ENCODE results near the gene CATSPERD. TPM values are rescaled to one million over a fixed set of nuclear protein-coding genes. Genes with fewer than 3 reads are reported as not detected.

The CATSPERD gene
- total and polyA plus RNA-seq, 9 of the 15 experiments (the other 6 are each of a cell fraction or from before 2014, with no cell fraction given), result not detected

DNA sequence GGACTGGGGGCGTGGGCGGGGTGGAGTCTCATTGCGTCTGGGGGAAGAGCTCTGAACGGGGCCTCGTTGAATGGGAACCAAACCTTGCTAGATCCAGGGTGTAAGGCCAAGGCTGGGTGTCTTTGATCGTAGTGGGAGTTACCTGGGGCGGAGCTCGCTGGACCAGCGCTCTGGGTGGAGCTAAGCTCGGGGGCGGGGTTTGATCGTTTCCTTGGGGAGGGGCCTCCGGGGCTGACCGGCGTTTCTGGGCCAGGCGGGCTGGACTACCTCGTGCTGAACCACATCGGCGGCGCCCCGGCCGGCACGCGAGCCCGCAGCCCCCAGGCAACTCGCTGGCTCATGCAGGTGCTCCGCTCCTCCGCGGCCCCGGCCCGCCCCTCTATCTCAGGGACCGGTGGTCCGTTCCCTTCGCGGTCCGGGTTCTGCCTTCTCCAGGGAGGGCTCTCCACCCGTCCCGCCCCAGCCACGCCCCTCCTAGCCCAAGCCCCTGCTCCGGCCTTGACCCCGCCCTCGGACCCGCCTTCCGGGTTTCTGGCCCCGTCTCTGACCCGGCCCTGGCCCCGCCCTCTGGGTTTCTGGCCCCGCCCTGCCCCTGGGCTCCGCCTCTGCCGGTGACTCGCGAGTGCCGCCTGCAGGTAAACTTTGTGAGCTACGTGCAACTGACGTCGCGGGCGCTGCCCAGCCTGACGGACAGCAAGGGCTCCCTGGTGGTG lies 33.6 kb upstream of the CATSPERD start (continued):
- TF ChIP-seq, protein P1, sequence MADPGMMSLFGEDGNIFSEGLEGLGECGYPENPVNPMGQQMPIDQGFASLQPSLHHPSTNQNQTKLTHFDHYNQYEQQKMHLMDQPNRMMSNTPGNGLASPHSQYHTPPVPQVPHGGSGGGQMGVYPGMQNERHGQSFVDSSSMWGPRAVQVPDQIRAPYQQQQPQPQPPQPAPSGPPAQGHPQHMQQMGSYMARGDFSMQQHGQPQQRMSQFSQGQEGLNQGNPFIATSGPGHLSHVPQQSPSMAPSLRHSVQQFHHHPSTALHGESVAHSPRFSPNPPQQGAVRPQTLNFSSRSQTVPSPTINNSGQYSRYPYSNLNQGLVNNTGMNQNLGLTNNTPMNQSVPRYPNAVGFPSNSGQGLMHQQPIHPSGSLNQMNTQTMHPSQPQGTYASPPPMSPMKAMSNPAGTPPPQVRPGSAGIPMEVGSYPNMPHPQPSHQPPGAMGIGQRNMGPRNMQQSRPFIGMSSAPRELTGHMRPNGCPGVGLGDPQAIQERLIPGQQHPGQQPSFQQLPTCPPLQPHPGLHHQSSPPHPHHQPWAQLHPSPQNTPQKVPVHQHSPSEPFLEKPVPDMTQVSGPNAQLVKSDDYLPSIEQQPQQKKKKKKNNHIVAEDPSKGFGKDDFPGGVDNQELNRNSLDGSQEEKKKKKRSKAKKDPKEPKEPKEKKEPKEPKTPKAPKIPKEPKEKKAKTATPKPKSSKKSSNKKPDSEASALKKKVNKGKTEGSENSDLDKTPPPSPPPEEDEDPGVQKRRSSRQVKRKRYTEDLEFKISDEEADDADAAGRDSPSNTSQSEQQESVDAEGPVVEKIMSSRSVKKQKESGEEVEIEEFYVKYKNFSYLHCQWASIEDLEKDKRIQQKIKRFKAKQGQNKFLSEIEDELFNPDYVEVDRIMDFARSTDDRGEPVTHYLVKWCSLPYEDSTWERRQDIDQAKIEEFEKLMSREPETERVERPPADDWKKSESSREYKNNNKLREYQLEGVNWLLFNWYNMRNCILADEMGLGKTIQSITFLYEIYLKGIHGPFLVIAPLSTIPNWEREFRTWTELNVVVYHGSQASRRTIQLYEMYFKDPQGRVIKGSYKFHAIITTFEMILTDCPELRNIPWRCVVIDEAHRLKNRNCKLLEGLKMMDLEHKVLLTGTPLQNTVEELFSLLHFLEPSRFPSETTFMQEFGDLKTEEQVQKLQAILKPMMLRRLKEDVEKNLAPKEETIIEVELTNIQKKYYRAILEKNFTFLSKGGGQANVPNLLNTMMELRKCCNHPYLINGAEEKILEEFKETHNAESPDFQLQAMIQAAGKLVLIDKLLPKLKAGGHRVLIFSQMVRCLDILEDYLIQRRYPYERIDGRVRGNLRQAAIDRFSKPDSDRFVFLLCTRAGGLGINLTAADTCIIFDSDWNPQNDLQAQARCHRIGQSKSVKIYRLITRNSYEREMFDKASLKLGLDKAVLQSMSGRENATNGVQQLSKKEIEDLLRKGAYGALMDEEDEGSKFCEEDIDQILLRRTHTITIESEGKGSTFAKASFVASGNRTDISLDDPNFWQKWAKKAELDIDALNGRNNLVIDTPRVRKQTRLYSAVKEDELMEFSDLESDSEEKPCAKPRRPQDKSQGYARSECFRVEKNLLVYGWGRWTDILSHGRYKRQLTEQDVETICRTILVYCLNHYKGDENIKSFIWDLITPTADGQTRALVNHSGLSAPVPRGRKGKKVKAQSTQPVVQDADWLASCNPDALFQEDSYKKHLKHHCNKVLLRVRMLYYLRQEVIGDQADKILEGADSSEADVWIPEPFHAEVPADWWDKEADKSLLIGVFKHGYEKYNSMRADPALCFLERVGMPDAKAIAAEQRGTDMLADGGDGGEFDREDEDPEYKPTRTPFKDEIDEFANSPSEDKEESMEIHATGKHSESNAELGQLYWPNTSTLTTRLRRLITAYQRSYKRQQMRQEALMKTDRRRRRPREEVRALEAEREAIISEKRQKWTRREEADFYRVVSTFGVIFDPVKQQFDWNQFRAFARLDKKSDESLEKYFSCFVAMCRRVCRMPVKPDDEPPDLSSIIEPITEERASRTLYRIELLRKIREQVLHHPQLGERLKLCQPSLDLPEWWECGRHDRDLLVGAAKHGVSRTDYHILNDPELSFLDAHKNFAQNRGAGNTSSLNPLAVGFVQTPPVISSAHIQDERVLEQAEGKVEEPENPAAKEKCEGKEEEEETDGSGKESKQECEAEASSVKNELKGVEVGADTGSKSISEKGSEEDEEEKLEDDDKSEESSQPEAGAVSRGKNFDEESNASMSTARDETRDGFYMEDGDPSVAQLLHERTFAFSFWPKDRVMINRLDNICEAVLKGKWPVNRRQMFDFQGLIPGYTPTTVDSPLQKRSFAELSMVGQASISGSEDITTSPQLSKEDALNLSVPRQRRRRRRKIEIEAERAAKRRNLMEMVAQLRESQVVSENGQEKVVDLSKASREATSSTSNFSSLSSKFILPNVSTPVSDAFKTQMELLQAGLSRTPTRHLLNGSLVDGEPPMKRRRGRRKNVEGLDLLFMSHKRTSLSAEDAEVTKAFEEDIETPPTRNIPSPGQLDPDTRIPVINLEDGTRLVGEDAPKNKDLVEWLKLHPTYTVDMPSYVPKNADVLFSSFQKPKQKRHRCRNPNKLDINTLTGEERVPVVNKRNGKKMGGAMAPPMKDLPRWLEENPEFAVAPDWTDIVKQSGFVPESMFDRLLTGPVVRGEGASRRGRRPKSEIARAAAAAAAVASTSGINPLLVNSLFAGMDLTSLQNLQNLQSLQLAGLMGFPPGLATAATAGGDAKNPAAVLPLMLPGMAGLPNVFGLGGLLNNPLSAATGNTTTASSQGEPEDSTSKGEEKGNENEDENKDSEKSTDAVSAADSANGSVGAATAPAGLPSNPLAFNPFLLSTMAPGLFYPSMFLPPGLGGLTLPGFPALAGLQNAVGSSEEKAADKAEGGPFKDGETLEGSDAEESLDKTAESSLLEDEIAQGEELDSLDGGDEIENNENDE (IDR thresholded peaks at IDR 0.05; ENCODE audit: low read depth, low read length), result no peak
- no peak for TF ChIP-seq SIRT6 (IDR thresholded peaks at IDR 0.05; ENCODE audit: low read depth, low read length)
- no peak for TF ChIP-seq U2AF2 (optimal IDR thresholded peaks at IDR 0.05; ENCODE audit: low read depth, low read length)
- no peak for TF ChIP-seq YBX1 (IDR thresholded peaks at IDR 0.05)
- 0 out of 2 replicates have a peak, but pooled peaks have one; percentile 45 for TF ChIP-seq MTA3 (IDR thresholded peaks at IDR 0.05; ENCODE audit: borderline replicate concordance)
- TF ChIP-seq, protein P2, sequence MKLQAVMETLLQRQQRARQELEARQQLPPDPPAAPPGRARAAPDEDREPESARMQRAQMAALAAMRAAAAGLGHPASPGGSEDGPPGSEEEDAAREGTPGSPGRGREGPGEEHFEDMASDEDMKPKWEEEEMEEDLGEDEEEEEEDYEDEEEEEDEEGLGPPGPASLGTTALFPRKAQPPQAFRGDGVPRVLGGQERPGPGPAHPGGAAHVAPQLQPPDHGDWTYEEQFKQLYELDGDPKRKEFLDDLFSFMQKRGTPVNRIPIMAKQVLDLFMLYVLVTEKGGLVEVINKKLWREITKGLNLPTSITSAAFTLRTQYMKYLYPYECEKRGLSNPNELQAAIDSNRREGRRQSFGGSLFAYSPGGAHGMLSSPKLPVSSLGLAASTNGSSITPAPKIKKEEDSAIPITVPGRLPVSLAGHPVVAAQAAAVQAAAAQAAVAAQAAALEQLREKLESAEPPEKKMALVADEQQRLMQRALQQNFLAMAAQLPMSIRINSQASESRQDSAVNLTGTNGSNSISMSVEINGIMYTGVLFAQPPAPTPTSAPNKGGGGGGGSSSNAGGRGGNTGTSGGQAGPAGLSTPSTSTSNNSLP (IDR thresholded peaks at IDR 0.05; ENCODE audit: borderline replicate concordance, low read depth, low read length), result no peak
- no peak for TF ChIP-seq ZNF347 (CRISPR knock-in tag; IDR thresholded peaks at IDR 0.05; ENCODE audit: low read depth)
- no peak for TF ChIP-seq SRF (CRISPR knock-in tag; IDR thresholded peaks at IDR 0.05)
- TF ChIP-seq, protein P3, sequence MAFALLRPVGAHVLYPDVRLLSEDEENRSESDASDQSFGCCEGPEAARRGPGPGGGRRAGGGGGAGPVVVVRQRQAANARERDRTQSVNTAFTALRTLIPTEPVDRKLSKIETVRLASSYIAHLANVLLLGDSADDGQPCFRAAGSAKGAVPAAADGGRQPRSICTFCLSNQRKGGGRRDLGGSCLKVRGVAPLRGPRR (CRISPR knock-in tag; IDR thresholded peaks at IDR 0.05), result no peak
- TF ChIP-seq TAF7 (tag; IDR thresholded peaks at IDR 0.05), result no peak
- no peak for TF ChIP-seq PTTG1 (tag; IDR thresholded peaks at IDR 0.05; ENCODE audit: low read depth)
- TF ChIP-seq PCBP1 (IDR thresholded peaks at IDR 0.05; ENCODE audit: low read depth, low read length, poor library complexity, severe bottlenecking), result no peak

All from K562 (cell line).